ENCODE results near the gene AIFM3. TPM values are rescaled to one million over a fixed set of nuclear protein-coding genes. Genes with fewer than 3 reads are reported as not detected.

Gene AIFM3
- total RNA-seq, 1 donor from 2014 or later: 0.67 TPM

- DNase-seq: no peak
- intact Hi-C loops (cut with DNase I): no loop called here
These were observed 13.2 kb upstream of the AIFM3 start for GRCh38 chr22:20953668-20954500.

GRCh38 chr22:20955548-20955947 is 11.5 kb upstream of the AIFM3 start:
- intact Hi-C loops (cut with DNase I): no loop called here
- DNase-seq (no peak), ATAC-seq (ENCODE audit: poor library complexity) (no peak)

More at GRCh38 chr22:20953668-20954500, 13.2 kb upstream of the AIFM3 start:
- no peak for ATAC-seq (ENCODE audit: poor library complexity)

- DNase-seq (no peak), ATAC-seq (ENCODE audit: poor library complexity) (no peak)
- intact Hi-C loops (cut with DNase I): no loop called here
These were observed 10.6 kb upstream of the AIFM3 start for GRCh38 chr22:20956258-20957101.

GRCh38 chr22:20957102-20957682 is 9.9 kb upstream of the AIFM3 start:
- ATAC-seq (ENCODE audit: poor library complexity) (peak; percentile 51), DNase-seq (peak; percentile 51)
- intact Hi-C loops (cut with DNase I): no loop called here

GRCh38 chr22:20957683-20958431 is 9.2 kb upstream of the AIFM3 start:
- DNase-seq: peak; percentile 69
- ATAC-seq (ENCODE audit: poor library complexity): peak; percentile 76
- intact Hi-C loops (cut with DNase I): no loop called here

- no peak for ATAC-seq (ENCODE audit: poor library complexity)
- peak; percentile 7 for DNase-seq
- intact Hi-C loops (cut with DNase I): no loop called here
These were observed 7.2 kb upstream of the AIFM3 start for GRCh38 chr22:20959578-20960461.

- DNase-seq (peak; percentile 17), ATAC-seq (ENCODE audit: poor library complexity) (no peak)
- intact Hi-C loops (cut with DNase I): no loop called here
These were observed 6.4 kb upstream of the AIFM3 start for GRCh38 chr22:20960609-20961008.

- DNase-seq: peak; percentile 6
- no peak for ATAC-seq (ENCODE audit: poor library complexity)
- intact Hi-C loops (cut with DNase I): no loop called here
These were observed 4.5 kb upstream of the AIFM3 start for GRCh38 chr22:20962491-20962945.

GRCh38 chr22:20963201-20964052 is 3.6 kb upstream of the AIFM3 start:
- ATAC-seq (ENCODE audit: poor library complexity) (no peak), DNase-seq (peak; percentile 22)
- intact Hi-C loops (cut with DNase I): no loop called here

GRCh38 chr22:20964090-20964798 is 2.8 kb upstream of the AIFM3 start:
- intact Hi-C loops (cut with DNase I): no loop called here

GRCh38 chr22:20964799-20965103 is 2.3 kb upstream of the AIFM3 start:
- intact Hi-C loops (cut with DNase I): no loop called here

More at GRCh38 chr22:20964090-20964798, 2.8 kb upstream of the AIFM3 start:
- peak; percentile 20 for DNase-seq
- no peak for ATAC-seq (ENCODE audit: poor library complexity)

GRCh38 chr22:20965104-20965887 is 1.8 kb upstream of the AIFM3 start:
- intact Hi-C loops (cut with DNase I): no loop called here
- peak; percentile 47 for DNase-seq
- ATAC-seq (ENCODE audit: poor library complexity): no peak

More at GRCh38 chr22:20964799-20965103, 2.3 kb upstream of the AIFM3 start:
- ATAC-seq (ENCODE audit: poor library complexity) (no peak), DNase-seq (peak; percentile 10)

GRCh38 chr22:20965888-20966855 is 883 bp upstream of the AIFM3 start:
- DNase-seq (peak; percentile 35), ATAC-seq (ENCODE audit: poor library complexity) (no peak)
- intact Hi-C loops (cut with DNase I): no loop called here

- DNase-seq (no peak), ATAC-seq (ENCODE audit: poor library complexity) (no peak)
- intact Hi-C loops (cut with DNase I): no loop called here
These were observed 699 bp downstream of the AIFM3 start for GRCh38 chr22:20967697-20968211.

Measured in Right ventricle myocardium superior (tissue), 1 donor.